SK-N-SH (cell line): ENCODE measurements around the gene NLGN1. TPM values are rescaled to one million over a fixed set of nuclear protein-coding genes. Genes with fewer than 3 reads are reported as not detected.

Experiments
- CTCF ChIA-PET: fragments of 300-600, 350-600 bp; formaldehyde crosslinking; extraction: SDS; loops from one replicate; lab custom pipeline; 2021; lab: Yijun Ruan, JAX
- POLR2A ChIA-PET: fragments of 350-600 bp; sonication (Branson Sonifier 250); formaldehyde crosslinking; extraction: SDS; loops from one replicate; lab custom pipeline; 2020; ENCODE audit warnings: antibody characterized with exemption, inconsistent platforms; lab: Yijun Ruan, JAX
- DNase-seq: peaks from one replicate; pipeline ENCODE4 v3.0.0; 2012
- H2AFZ ChIP-seq: fragments of 200-600 bp; sonication (generic); 2 replicates; pipeline ENCODE4 v1.8.1; 2016; ENCODE audit warnings: antibody characterized with exemption, mild to moderate bottlenecking, low read depth
- H3F3A ChIP-seq: fragments of 200-600 bp; sonication (generic); replicated peaks from 2 replicates; pipeline ENCODE3; 2016; ENCODE audit warnings: antibody characterized with exemption, mild to moderate bottlenecking; ENCODE audit not compliant: insufficient read depth
- H3K27ac ChIP-seq, 2 experiments: fragments of 200-500 bp in 1 of 2; fragments of 200-600 bp in 1 of 2; sonication (Bioruptor generic) in 1 of 2; sonication (generic), shearing (Covaris generic) in 1 of 2; 2 replicates each; pipeline versions ENCODE4 v1.5.1 to v1.6.1; 2014 to 2016; ENCODE audit warnings: low read depth in 2 of 2, inconsistent platforms in 1 of 2, low read length in 1 of 2, mild to moderate bottlenecking in 1 of 2, mixed read lengths in 1 of 2
- H3K27me3 ChIP-seq: fragments of 200-600 bp; sonication (generic), shearing (Covaris generic); 2 replicates; pipeline ENCODE4 v1.6.1; 2016; ENCODE audit warnings: mixed run types; ENCODE audit not compliant: insufficient read depth
- H3K36me3 ChIP-seq, 2 experiments: fragments of 200-500 bp in 1 of 2; fragments of 200-600 bp in 1 of 2; sonication (Bioruptor generic) in 1 of 2; sonication (generic) in 1 of 2; replicated peaks in 1 of 2; 2 replicates each; pipeline versions ENCODE3 to v1.5.1; 2014 to 2016; ENCODE audit warnings: low read length in 1 of 2, mild to moderate bottlenecking in 1 of 2; ENCODE audit not compliant: insufficient read depth in 2 of 2, control insufficient read depth in 1 of 2
- H3K4me1 ChIP-seq, 2 experiments: fragments of 200-500 bp in 1 of 2; fragments of 200-600 bp in 1 of 2; sonication (Bioruptor generic) in 1 of 2; sonication (generic), shearing (Covaris generic) in 1 of 2; 2 replicates each; pipeline versions ENCODE4 v1.5.1 to v1.6.1; 2014 to 2016; ENCODE audit warnings: low read depth in 1 of 2, low read length in 1 of 2, mixed run types in 1 of 2; ENCODE audit not compliant: insufficient read depth in 2 of 2, control insufficient read depth in 1 of 2
- H3K4me2 ChIP-seq: fragments of 200-600 bp; sonication (generic), shearing (Covaris generic); 2 replicates; pipeline ENCODE4 v1.6.1; 2017; ENCODE audit warnings: mixed run types
- H3K4me3 ChIP-seq, 2 experiments: fragments of 200-500 bp in 1 of 2; fragments of 200-600 bp in 1 of 2; sonication (Bioruptor generic) in 1 of 2; sonication (generic), shearing (Covaris generic) in 1 of 2; 2 replicates each; pipeline versions ENCODE4 v1.5.1 to v1.8.1; 2014 to 2016; ENCODE audit warnings: low read depth in 2 of 2, inconsistent platforms in 1 of 2, low read length in 1 of 2, mild to moderate bottlenecking in 1 of 2, mixed read lengths in 1 of 2, moderate library complexity in 1 of 2
- H3K79me2 ChIP-seq: fragments of 200-600 bp; sonication (generic); 2 replicates; pipeline ENCODE4 v1.8.1; 2017; ENCODE audit warnings: mild to moderate bottlenecking; ENCODE audit not compliant: insufficient read depth
- H3K9ac ChIP-seq: fragments of 200-600 bp; sonication (generic); 2 replicates; pipeline ENCODE4 v1.6.1; 2017; ENCODE audit warnings: mixed run types
- H3K9me2 ChIP-seq: fragments of 200-600 bp; sonication (generic); 2 replicates; pipeline ENCODE4 v1.6.1; 2017; ENCODE audit warnings: mixed run types
- H3K9me3 ChIP-seq: fragments of 200-600 bp; sonication (generic); 2 replicates; pipeline ENCODE4 v1.6.1; 2017; ENCODE audit warnings: mixed run types, mild to moderate bottlenecking, moderate library complexity
- H4K20me1 ChIP-seq: fragments of 200-600 bp; sonication (generic); 2 replicates; pipeline ENCODE4 v1.6.1; 2017; ENCODE audit warnings: mild to moderate bottlenecking, mixed run types; ENCODE audit not compliant: insufficient read depth
- CHD2 ChIP-seq: fragments of 150-350 bp; IDR thresholded peaks from 2 replicates; pipeline ENCODE4 v1.6.1; 2018; ENCODE audit warnings: low read length; ENCODE audit not compliant: partially characterized antibody
- ELF1 ChIP-seq: IDR thresholded peaks from 2 replicates; pipeline ENCODE4 v1.4.0; 2012
- EP300 ChIP-seq, 2 experiments: IDR thresholded peaks; 2 replicates each; pipeline versions ENCODE4 v1.4.0 to v1.6.1; 2012; ENCODE audit warnings: borderline replicate concordance in 1 of 2, low read depth in 1 of 2, low read length in 1 of 2
- FOSL2 ChIP-seq: IDR thresholded peaks from 2 replicates; pipeline ENCODE4 v1.4.0; 2012; ENCODE audit warnings: low read depth, mild to moderate bottlenecking, moderate library complexity, borderline replicate concordance
- FOXM1 ChIP-seq: IDR thresholded peaks from 2 replicates; pipeline ENCODE4 v1.4.0; 2012; ENCODE audit warnings: low read depth, mild to moderate bottlenecking
- GABPA ChIP-seq: IDR thresholded peaks from 2 replicates; pipeline ENCODE4 v1.4.0; 2012; ENCODE audit warnings: low read depth, mild to moderate bottlenecking
- GATA2 ChIP-seq: sonication (generic); formaldehyde crosslinking; IDR thresholded peaks from 2 replicates; pipeline ENCODE4 v1.5.0; 2020; ENCODE audit warnings: mild to moderate bottlenecking, missing genetic modification reagents
- MXI1 ChIP-seq: IDR thresholded peaks from 2 replicates; pipeline ENCODE4 v1.6.1; 2012; ENCODE audit warnings: mild to moderate bottlenecking, low read depth, low read length, improper control_type of control experiment
- RFX5 ChIP-seq: IDR thresholded peaks from 2 replicates; pipeline ENCODE4 v1.6.1; 2012; ENCODE audit warnings: mild to moderate bottlenecking, improper control_type of control experiment, low read length
- SIN3A ChIP-seq: IDR thresholded peaks from 2 replicates; pipeline ENCODE4 v1.6.1; 2012; ENCODE audit warnings: low read depth, mild to moderate bottlenecking, low read length, moderate library complexity, borderline replicate concordance
- TAF1 ChIP-seq: IDR thresholded peaks from 2 replicates; pipeline ENCODE4 v1.6.1; 2012; ENCODE audit warnings: low read depth, mild to moderate bottlenecking, low read length, moderate library complexity, borderline replicate concordance
- YY1 ChIP-seq: IDR thresholded peaks from 2 replicates; pipeline ENCODE4 v1.4.0; 2012; ENCODE audit warnings: low read depth, mild to moderate bottlenecking
- WGBS: methylation state at CpG from one replicate; pipeline ENCODE4 v1.1.6; 2017; ENCODE audit warnings: low lambda C conversion rate; 5-methylcytosine and 5-hydroxymethylcytosine counted together
- polyA plus RNA-seq, 3 experiments: library from polyadenylated mRNA; depleted of rRNA; stranded (reverse); fragments of >200 nt; gene quantifications; 2 replicates each; pipeline ENCODE4 v1.2.3, GENCODE V29; 2012
- TF ChIP-seq, protein P1 (sequence below): fragments of 150-350 bp; IDR thresholded peaks from 2 replicates; pipeline ENCODE4 v1.6.1; 2017; ENCODE audit warnings: antibody characterized with exemption, low read length, low read depth, borderline replicate concordance
- TF ChIP-seq, protein P2 (sequence below): fragments of 150-350 bp; IDR thresholded peaks from 2 replicates; pipeline ENCODE4 v1.6.1; 2016; ENCODE audit warnings: mild to moderate bottlenecking, low read depth, low read length

NLGN1 gene
- polyA plus RNA-seq, 1 of the 3 experiments (the other 2 are of a cell fraction) = 1.5 TPM

DNA sequence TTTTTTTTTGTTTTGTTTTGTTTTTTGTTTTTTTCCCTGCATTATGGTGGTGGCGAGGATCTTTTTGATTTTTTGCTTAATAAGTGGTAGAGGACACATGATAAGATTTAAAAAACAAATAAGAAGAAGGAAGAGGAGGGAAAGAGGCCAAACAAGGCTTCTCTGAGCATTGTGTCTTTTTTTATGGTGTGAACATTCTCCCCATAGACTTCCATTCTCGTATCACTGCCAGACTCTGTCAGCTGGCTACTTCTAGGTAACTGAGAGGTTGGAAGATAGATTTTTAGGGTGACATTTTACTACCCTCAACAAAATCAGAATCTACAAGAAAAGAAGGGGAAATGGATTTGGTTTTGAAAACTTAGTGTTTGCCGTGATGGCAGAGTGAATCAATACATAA is 3.8 kb downstream of the NLGN1 start:
- no peaks in the 10 kb centered on the region for H3K79me2 ChIP-seq
- no peak for DNase-seq
- 0 out of 2 replicates have a peak, but pooled peaks cover 5% of the 10 kb centered on the region for H3K27me3 ChIP-seq
- 47% methylated on average over 3 of the region's 3 CpGs for WGBS
- H3K4me3 ChIP-seq = no peak overlapping the region
- no peaks in the 10 kb centered on the region for H3K9me2 ChIP-seq
- no peak for TF ChIP-seq CHD2
- TF ChIP-seq EP300 (IDR thresholded peaks at IDR 0.05; ENCODE audit: borderline replicate concordance in 1 of 2, low read depth in 1 of 2, low read length in 1 of 2) = no peak
- no peak for TF ChIP-seq MXI1
- no peak overlapping the region for H3K4me2 ChIP-seq
- H4K20me1 ChIP-seq = no peaks in the 10 kb centered on the region
- peaks cover 4% of the 10 kb centered on the region for H3F3A ChIP-seq
- no peak overlapping the region for H3K27ac ChIP-seq
- no peak overlapping the region for H2AFZ ChIP-seq
- H3K4me1 ChIP-seq = peaks cover 0 to 14% of the 10 kb centered on the region in 2 experiments; a peak in 2 of 4 replicates
- ChIA-PET CTCF (interaction anchor here (1.3 to 5.8 kb wide), 2 partner anchors 10 to 30 kb away, joined by 3 to 24 read pairs; no protein-coding TSS in a partner anchor), POLR2A (no interaction called here)
- no peaks in the 10 kb centered on the region for H3K36me3 ChIP-seq
- H3K9me3 ChIP-seq = no peaks in the 10 kb centered on the region
- H3K9ac ChIP-seq = no peak overlapping the region

DNA sequence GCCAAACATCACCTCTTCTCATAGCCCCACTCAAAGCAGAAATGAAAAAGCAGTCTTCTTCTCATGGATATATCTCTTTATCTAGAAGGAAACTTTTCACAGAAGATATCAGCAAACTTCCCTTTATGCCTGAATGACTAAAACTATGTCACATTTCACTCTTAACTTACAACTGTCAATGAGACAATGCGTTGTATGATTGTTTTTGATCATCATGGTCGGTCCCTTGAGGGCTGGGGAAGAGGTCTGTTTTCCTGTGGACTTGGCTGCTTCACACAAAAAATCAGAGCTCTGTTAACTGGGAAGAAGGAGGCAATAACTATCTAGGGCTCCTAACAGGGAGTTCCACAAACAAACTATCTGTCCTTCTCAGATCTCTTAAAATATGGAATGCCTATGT is 5.1 kb downstream of the NLGN1 start:
- Histone ChIP-seq H3K79me2 (no peaks in the 10 kb centered on the region), H3K27ac (no peak overlapping the region), H3K9me2 (no peaks in the 10 kb centered on the region), H3K9me3 (no peaks in the 10 kb centered on the region), H3K4me3 (no peak overlapping the region), H3K36me3 (no peaks in the 10 kb centered on the region), H3K9ac (no peak overlapping the region), H3K4me2 (no peak overlapping the region), H4K20me1 (no peaks in the 10 kb centered on the region), H2AFZ (no peak overlapping the region), H3K4me1 (peaks cover 0 to 5% of the 10 kb centered on the region in 2 experiments; a peak in 2 of 4 replicates), H3K27me3 (0 out of 2 replicates have a peak, but pooled peaks cover 5% of the 10 kb centered on the region), H3F3A (no peaks in the 10 kb centered on the region)
- DNase-seq = no peak
- CTCF ChIA-PET = no interaction called here
- TF ChIP-seq RFX5 (no peak), CHD2 (no peak), MXI1 (no peak), GATA2 (CRISPR knock-in tag) (no peak), YY1 (no peak), TAF1 (no peak), ELF1 (no peak), SIN3A (no peak), FOSL2 (no peak), FOXM1 (no peak), GABPA (no peak)
- TF ChIP-seq, protein P1, sequence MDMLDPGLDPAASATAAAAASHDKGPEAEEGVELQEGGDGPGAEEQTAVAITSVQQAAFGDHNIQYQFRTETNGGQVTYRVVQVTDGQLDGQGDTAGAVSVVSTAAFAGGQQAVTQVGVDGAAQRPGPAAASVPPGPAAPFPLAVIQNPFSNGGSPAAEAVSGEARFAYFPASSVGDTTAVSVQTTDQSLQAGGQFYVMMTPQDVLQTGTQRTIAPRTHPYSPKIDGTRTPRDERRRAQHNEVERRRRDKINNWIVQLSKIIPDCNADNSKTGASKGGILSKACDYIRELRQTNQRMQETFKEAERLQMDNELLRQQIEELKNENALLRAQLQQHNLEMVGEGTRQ = no peak
- TF ChIP-seq, protein P2, sequence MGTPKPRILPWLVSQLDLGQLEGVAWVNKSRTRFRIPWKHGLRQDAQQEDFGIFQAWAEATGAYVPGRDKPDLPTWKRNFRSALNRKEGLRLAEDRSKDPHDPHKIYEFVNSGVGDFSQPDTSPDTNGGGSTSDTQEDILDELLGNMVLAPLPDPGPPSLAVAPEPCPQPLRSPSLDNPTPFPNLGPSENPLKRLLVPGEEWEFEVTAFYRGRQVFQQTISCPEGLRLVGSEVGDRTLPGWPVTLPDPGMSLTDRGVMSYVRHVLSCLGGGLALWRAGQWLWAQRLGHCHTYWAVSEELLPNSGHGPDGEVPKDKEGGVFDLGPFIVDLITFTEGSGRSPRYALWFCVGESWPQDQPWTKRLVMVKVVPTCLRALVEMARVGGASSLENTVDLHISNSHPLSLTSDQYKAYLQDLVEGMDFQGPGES = no peak
- POLR2A ChIA-PET = no interaction called here
- 29% methylated on average over 2 of the region's 2 CpGs for WGBS
